T-helper 2 cell treated with Interferon-gamma antibody and Interleukin-4, amounts not matched to agents 100 ng/mL and 5 ng/mL, for 36 hours (primary cell): ENCODE data around the gene CACNA2D4. TPM values are rescaled to one million over a fixed set of nuclear protein-coding genes. Genes with fewer than 3 reads are reported as not detected.

Experiments used
- intact Hi-C: fragments of 100-400 bp; cut with micrococcal nuclease; formaldehyde crosslinking; loops from one replicate; pipeline ENCODE4 v1.15.1; 2023
- total RNA-seq: library from RNA; stranded (reverse); gene quantifications from 2 replicates; pipeline ENCODE4 v1.2.3, GENCODE V29; 2022

Gene CACNA2D4
- total RNA-seq, 1 donor from 2014 or later = 15.3 TPM

GRCh38 chr12:1918884-1919236 lies 408 bp upstream of the CACNA2D4 start:
- intact Hi-C loops = no loop called here

- intact Hi-C loops = no loop called here
These were observed 1.0 kb downstream of the CACNA2D4 start for GRCh38 chr12:1917172-1918070.

- intact Hi-C loops = no loop called here
These were observed 1.9 kb downstream of the CACNA2D4 start for GRCh38 chr12:1916371-1917171.

GRCh38 chr12:1915082-1915968 lies 3.1 kb downstream of the CACNA2D4 start:
- intact Hi-C loops = no loop called here

GRCh38 chr12:1914114-1914911 lies 4.1 kb downstream of the CACNA2D4 start:
- intact Hi-C loops = no loop called here

GRCh38 chr12:1913377-1914113 lies 4.9 kb downstream of the CACNA2D4 start:
- intact Hi-C loops = no loop called here

GRCh38 chr12:1912580-1913376 lies 5.7 kb downstream of the CACNA2D4 start:
- intact Hi-C loops = no loop called here

- intact Hi-C loops = no loop called here
These were observed 6.6 kb downstream of the CACNA2D4 start for GRCh38 chr12:1911598-1912575.

- intact Hi-C loops = no loop called here
These were observed 8.0 kb downstream of the CACNA2D4 start for GRCh38 chr12:1910468-1910867.

GRCh38 chr12:1908758-1909157 lies 9.7 kb downstream of the CACNA2D4 start:
- intact Hi-C loops = no loop called here

- intact Hi-C loops = no loop called here
These were observed 10.5 kb downstream of the CACNA2D4 start for GRCh38 chr12:1907652-1908611.

- intact Hi-C loops = no loop called here
These were observed 11.9 kb downstream of the CACNA2D4 start for GRCh38 chr12:1906579-1906978.

- intact Hi-C loops = no loop called here
These were observed 13.6 kb downstream of the CACNA2D4 start for GRCh38 chr12:1904875-1905274.

- intact Hi-C loops = no loop called here
These were observed 21.5 kb downstream of the CACNA2D4 start for GRCh38 chr12:1896964-1897363.

GRCh38 chr12:1890810-1891209 lies 27.6 kb downstream of the CACNA2D4 start:
- intact Hi-C loops = no loop called here

GRCh38 chr12:1890119-1890703 lies 28.2 kb downstream of the CACNA2D4 start:
- intact Hi-C loops = no loop called here
